Measurements from ENCODE around the gene STXBP4.

STXBP4 gene

DNA sequence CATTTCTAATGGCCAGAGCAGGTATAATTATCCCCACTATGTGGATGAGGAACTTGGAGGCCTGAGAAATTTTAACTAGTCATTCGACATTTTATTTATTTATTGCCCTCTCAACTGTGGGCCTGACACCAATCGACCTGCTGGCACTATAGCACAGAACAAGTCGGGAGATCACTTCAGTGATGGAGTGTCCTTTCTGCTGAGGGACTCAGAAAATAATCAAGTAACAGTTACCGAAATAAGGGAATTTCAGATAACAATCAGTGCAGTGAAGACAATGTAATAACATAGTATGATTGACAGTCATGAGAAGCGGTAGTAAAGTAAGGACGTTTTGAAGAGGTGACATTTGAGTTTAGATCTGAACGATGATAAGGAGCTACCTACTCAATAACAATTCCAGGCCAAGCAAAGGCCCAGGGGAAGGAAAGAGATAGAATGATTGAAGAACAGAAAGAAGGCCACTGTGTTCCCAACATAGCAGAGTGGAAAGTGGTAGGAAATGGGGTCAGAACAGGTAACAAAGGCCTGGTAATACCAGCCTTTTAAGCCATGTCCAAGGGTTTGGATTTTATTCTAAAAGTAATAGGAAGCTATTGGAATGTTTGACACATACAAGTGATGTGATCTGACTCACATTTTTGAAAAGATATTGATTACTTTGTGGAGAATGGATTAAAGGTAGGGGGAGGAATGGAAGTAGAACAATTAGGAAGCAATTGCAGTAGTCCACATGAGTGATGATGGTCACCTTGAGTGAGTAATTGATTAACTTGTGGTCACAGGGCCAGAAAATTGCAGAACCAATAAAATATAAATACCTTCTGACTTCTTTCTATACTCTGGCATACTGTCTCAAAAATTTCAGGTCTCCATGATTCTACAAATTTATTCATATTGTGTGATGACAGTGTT lies 1.4 kb downstream of the STXBP4 start:
- H3K4me3 ChIP-seq (ENCODE audit: low read depth, low read length), result peak overlapping the region; percentile 90
- no peak for DNase-seq (ENCODE audit: low read depth)
- TF ChIP-seq, protein P1, sequence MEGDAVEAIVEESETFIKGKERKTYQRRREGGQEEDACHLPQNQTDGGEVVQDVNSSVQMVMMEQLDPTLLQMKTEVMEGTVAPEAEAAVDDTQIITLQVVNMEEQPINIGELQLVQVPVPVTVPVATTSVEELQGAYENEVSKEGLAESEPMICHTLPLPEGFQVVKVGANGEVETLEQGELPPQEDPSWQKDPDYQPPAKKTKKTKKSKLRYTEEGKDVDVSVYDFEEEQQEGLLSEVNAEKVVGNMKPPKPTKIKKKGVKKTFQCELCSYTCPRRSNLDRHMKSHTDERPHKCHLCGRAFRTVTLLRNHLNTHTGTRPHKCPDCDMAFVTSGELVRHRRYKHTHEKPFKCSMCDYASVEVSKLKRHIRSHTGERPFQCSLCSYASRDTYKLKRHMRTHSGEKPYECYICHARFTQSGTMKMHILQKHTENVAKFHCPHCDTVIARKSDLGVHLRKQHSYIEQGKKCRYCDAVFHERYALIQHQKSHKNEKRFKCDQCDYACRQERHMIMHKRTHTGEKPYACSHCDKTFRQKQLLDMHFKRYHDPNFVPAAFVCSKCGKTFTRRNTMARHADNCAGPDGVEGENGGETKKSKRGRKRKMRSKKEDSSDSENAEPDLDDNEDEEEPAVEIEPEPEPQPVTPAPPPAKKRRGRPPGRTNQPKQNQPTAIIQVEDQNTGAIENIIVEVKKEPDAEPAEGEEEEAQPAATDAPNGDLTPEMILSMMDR (IDR thresholded peaks at IDR 0.05; ENCODE audit: insufficient read depth, low read depth, low read length, missing control alignments), result no peak

DNA sequence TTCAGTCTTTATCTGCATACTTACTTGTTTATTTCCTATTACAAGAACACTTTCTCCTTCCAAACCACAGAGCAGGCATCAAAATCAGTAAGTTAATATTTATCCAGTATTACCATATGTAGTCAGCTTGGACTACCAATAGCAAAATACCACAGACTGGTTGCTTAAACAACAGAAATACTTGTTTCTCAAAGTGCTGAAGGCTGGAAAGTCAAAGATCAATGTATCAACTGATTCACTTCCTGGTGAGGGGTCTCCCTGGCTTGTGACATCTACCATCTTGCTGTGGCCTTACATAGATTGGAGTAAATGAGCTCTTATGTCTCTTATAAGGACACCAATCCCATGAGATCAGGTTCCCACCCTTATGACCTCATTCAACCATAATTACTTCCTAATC lies 2.6 kb downstream of the STXBP4 start:
- DNase-seq (ENCODE audit: low read depth), result no peak
- TF ChIP-seq, protein P1 (IDR thresholded peaks at IDR 0.05; ENCODE audit: insufficient read depth, low read depth, low read length, missing control alignments), result no peak
- no peak overlapping the region for H3K4me3 ChIP-seq (ENCODE audit: low read depth, low read length)

DNA sequence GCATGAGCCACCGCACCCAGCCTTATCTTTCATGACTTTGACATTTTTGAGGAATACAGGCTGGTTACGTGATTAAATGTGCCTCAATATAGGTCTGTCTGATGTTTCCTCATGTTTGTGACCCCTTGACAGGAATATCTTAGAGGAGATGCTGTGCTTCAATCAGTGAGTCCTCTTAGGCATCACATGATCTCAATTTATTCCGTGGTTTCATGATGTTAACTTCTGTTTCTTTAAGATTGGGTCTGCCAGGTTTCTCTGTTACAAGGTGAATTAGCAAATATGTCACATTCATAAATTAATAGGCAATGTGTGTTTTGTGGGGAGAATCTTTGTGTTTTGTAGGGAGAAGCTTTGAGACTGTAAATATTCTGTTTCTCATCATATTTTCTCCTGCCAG lies 3.3 kb downstream of the STXBP4 start:
- H3K4me3 ChIP-seq (ENCODE audit: low read depth, low read length), result no peak overlapping the region
- TF ChIP-seq, protein P1 (IDR thresholded peaks at IDR 0.05; ENCODE audit: insufficient read depth, low read depth, low read length, missing control alignments), result no peak
- no peak for DNase-seq (ENCODE audit: low read depth)

DNA sequence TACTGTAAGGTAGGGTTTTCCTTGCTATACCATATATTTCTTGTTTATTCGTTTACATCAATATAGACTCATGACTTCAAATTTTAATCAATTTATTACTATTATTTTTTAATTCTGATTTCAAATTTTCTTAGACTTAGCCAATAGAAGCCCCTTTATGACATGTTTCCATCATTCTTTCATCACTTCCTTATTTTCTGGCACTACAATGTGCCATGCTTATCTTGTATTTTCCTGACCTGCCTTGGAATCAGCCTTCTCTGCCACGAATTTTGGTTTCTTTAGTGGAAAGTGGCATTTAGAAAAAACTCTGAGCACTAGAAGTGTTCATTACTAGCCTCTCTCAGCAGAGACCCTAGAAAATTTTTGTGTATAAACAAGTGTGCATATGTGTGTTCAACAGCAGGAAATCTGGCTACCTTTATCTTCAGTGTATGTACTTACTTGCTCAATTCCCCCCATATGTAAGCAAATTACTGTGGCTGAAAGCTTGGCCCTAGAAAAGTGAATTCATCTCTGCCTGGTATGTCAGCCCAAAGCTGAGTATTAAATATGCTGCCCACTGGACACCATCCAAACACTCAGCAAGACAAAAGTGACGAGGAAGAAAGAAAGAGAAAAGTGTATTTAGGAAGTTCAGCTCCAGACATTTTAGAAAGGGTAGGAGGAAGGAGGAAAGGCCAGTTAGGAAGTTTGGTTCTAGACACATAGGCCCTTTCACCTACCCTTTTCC lies 4.0 kb downstream of the STXBP4 start:
- TF ChIP-seq, protein P1 (IDR thresholded peaks at IDR 0.05; ENCODE audit: insufficient read depth, low read depth, low read length, missing control alignments), result no peak
- H3K4me3 ChIP-seq (ENCODE audit: low read depth, low read length), result no peak overlapping the region
- DNase-seq (ENCODE audit: low read depth), result no peak

DNA sequence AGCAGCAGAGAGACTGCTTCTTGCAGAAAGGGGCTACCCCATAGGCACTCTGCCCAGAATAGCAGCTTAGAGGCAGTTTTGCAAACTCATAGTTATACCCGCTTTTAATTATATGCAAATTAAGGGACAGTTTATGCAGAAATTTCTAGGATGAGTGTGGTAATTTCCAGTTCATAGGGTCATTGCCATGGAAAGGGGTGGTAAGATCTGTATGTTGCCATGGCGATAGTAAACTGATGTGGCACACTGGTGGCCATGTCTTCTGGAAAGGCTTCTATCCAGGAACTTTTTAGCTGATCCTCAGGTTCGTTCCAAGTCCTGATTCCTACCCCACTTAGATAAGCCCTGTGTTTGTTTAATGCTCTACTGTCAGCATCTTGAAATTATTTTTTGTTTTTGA lies 6.2 kb downstream of the STXBP4 start:
- TF ChIP-seq, protein P1 (IDR thresholded peaks at IDR 0.05; ENCODE audit: insufficient read depth, low read depth, low read length, missing control alignments), result no peak
- no peak for DNase-seq (ENCODE audit: low read depth)
- no peak overlapping the region for H3K4me3 ChIP-seq (ENCODE audit: low read depth, low read length)

DNA sequence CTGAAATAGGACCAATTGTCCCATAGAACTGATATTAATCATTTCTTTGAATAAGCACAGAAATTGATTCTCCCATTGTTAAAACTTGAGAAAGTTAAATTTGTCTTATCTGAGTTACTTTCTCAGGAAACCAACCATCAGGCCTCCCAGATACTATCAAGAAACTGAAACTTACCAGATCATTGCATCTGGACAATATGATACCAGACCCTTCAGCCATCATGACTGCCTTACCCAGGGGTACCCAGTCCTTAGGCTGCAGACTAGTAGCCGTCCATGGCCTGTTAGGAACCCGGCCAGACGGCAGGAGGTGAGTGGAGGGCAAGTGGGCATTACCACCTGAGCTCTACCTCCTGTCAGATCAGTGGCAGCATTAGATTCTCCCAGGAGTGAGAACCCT lies 7.8 kb downstream of the STXBP4 start:
- TF ChIP-seq, protein P1 (IDR thresholded peaks at IDR 0.05; ENCODE audit: insufficient read depth, low read depth, low read length, missing control alignments), result no peak
- peak; percentile 11 for DNase-seq (ENCODE audit: low read depth)
- no peak overlapping the region for H3K4me3 ChIP-seq (ENCODE audit: low read depth, low read length)
